Measurements from ENCODE around the gene CDC123. TPM values are rescaled to one million over a fixed set of nuclear protein-coding genes. Genes with fewer than 3 reads are reported as not detected.
"Not testable (repeated sequence)": the region's sequence is repeated elsewhere in the genome, so short reads cannot be mapped to it uniquely, and the experiment has no call there.

CDC123 gene
- total RNA-seq, 1 donor from 2014 or later, result 193 TPM

DNA sequence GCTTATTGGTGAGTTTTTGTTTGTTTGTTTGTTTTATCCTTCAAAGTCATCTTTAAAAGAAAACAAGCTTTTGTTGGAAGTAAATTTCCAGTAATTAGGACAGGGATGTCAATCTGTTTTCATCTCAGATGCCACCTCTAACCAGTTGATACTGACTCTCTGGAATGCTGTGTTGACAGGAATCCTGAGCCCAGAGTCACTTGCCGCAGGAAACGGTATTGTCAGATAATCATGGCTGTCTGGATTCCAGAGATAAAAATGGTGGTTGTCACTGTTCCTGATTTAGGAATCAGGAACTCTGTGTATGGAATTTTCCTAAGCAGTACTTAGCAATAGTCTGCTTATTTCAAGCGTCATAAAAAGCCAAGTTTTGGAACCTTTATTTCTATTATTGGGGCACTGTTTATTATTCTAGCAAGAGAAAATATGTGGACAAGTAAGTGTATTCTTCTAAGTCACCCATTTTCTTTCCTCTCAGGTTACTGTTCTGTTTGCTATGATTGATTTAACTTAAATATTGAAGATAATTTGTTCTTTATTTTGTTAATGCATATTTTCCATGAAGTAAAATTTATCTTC lies 39.2 kb downstream of the CDC123 start:
- DNase-seq (ENCODE audit: low read depth in 2 of 2), result peak; percentile 82 to 89

DNA sequence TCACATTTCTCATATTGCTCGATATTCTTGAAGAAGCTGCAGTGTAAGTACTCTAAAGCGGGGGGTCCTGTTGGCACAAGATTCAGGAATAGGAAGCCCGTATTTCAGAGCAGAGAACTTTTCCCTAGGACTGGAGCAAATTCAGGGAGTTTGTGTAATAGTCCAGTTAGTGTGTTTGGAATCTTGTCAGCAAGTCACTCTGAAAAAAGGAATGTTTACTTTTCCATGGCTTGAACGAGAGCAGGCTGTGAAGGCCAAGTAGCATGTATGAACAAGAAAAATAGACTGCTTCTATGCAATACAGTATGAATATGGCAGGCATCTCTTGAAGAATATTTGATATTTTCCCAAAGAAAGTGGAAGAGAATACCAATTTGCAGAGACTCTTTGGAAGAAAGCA lies 39.8 kb downstream of the CDC123 start:
- DNase-seq (ENCODE audit: low read depth in 2 of 2), result peak; percentile 18 to 29

DNA sequence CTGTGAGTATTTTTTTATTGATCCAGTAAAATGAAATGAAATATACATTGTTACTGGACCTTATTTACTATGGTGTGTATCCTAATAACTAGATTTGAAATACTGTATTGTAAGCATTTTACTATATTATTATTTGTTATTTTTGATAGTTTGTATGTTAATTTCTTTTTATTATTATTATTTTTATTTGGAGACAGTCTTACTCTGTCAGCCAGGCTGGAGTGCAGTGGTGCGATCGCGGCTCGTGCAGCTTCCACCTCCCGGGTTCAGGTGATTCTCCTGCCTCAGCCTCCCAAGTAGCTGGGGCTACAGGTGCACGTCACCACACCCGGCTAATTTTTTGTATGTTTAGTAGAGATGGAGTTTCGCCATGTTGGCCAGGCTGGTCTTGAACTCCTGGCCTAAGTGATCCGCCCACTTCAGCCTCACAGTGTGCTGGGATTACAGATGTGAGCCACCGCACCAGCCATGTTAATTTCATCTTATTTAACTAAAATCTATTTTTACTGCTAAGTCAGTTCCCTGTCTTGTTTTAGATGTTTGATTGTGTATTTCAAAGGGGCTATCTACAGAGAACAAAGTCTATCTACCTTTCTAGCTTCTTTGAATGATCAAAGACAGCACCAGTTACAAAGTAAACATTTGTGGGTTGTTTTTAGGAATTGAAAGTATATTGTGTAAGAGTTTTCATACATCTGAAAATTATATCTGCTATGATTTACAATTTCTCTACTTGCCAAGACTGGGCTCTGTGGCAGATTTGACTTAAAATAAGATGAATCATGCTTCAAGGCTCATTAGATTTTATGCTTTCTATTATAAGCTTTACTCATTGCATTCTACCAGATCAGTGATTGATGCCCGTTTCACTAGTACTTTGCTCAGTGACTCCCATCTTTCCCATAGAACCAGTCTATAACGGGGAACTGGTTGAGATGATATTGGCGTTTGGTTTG lies 41.6 kb downstream of the CDC123 start:
- DNase-seq (ENCODE audit: low read depth in 2 of 2), result no peak

DNA sequence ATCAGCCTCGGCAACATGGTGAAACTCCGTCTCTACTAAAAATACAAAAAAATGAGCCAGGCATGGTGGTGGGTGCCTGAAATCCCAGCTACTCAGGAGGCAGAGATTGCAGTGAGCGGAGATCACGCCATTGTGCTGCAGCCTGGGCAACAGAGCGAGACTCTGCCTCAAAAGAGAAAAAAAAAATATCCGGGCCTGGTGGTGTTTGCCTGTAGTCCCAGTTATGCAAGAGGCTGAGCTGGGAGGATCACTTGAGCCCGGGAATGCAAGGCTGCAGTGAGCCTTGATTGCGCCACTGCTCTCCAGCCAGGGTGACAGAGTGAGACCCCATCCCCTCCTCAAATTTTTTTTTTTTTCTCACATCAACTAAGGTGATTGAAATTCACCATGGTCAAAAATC lies 42.8 kb downstream of the CDC123 start:
- DNase-seq (ENCODE audit: low read depth in 2 of 2), result no peak

DNA sequence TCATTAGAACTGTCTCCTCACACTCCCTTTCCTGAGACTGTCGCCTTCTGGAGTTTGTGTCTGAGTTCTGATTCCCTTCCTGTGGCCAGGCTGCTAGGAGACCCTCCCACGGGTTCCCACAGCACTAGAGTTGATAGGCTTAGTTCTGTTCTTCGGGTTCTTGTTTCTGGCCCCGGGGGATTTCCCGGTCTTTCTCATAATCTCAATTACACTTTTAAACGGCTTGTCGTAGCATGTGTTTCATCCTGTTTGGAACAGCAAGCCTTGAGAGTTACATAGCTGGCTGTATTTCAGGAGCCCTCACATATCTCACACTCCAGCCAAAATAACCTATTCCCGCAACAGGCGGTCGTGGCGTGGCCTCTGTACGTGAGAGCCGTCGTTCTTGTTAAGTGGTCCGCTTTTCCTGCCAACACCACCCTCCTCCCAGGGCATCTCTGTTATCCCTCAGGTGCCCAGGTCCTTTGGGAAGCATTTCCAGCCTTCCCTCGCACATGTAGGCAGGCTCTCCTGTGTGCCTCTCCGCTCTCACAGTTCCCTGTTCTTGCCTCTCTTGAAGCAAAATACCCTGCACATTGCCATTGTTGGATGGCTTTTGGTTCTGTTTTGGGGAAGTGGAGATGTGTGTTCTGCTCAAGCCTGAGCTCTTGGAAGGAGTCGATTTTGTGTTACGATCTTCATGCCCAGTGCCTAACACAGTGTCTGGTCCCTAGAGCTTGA lies 46.0 kb downstream of the CDC123 start:
- peak in 1 of 2 donors; percentile 19 for DNase-seq (ENCODE audit: low read depth in 2 of 2)

DNA sequence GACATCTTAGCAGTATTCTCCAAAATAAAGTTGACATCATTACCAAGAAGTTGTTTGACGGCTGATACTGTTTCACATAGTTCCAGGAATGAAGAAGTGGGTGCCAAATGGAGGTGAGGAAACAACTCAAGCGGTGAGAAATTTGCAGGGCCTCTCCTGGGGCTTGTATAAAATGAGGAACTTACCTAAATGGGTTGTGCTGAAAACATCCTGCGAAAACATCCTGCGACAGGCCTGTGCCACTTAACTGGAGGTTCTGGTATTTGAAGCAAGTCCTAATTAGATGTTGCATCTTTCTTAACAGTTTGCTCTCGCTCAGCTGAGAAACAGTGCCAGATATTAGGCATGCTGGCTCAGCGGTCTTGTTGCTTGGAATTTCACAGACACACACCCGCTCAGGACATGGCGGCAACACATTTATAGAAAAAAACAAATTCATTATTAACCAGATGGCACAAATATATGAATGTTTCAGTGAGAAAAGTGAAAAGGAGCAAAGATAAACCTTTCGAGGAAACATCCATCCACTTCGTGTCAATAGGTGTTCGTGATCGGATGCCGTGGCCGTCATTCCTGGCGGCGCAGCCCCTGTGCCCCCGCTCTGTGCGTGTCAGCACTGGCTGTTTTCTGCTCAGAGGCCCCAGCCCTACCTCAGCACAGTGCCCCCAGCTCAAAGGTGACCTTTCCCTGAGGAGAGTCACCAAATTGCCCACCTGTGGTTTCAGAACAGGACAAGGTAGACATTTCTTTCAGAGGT lies 48.1 kb downstream of the CDC123 start:
- no peak for DNase-seq (ENCODE audit: low read depth in 2 of 2)

DNA sequence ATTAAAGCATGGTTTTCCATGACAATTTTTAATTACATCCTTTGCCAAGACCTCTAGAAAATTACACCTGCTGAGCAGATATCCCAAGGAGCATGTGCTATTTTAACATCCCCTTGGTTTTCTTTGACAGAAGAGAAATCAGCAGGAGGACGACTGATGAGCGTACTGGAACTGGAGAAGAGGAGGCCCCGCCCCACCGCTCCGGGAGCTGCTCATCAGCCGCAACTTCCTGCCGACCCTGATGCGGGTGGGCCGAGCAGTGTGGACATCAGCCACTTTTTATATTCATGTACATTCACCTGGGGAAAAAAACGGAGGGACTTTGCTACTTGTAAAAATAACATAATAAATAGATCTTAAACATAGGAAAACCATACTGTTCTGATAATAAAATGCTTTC lies 54.2 kb downstream of the CDC123 start:
- DNase-seq (ENCODE audit: low read depth in 2 of 2), result no peak

DNA sequence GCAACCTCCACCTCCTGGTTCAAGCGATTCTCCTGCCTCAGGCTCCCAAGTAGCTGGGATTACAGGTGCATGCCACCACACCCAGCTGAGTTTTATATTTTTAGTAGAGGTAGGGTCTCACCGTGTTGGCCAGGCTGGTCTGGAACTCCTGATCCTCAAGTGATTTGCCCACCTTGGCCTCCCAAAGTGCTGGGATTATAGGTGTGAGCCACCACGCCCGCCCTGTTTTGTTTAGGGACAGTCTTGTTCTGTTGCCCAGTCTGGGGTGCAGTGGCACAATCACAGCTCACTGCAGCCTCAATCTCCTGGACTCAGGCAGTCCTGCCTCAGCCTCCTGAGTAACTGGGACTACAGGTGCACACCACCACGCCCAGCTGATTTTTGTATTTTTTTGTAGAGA lies 54.7 kb downstream of the CDC123 start:
- DNase-seq (ENCODE audit: low read depth in 2 of 2), result not testable (repeated sequence)

DNA sequence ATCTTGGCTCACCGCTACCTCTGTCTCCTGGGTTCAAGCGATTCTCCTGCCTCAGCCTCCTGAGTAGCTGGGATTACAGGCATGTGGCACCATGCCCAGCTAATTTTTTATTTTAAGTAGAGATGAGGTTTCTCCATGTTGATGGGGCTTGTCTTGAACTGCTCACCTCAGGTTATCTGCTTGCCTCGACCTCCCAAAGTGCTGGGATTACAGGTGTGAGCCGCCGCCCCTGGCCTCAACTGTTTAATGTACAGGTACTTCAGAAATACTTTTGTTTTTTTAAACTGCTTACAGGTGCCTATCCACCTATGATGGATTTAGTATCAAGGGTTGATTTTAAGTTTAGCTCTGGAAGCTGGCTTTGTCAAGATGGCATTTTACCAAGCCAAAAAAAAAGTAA lies 55.6 kb downstream of the CDC123 start:
- no peak for DNase-seq (ENCODE audit: low read depth in 2 of 2)

DNA sequence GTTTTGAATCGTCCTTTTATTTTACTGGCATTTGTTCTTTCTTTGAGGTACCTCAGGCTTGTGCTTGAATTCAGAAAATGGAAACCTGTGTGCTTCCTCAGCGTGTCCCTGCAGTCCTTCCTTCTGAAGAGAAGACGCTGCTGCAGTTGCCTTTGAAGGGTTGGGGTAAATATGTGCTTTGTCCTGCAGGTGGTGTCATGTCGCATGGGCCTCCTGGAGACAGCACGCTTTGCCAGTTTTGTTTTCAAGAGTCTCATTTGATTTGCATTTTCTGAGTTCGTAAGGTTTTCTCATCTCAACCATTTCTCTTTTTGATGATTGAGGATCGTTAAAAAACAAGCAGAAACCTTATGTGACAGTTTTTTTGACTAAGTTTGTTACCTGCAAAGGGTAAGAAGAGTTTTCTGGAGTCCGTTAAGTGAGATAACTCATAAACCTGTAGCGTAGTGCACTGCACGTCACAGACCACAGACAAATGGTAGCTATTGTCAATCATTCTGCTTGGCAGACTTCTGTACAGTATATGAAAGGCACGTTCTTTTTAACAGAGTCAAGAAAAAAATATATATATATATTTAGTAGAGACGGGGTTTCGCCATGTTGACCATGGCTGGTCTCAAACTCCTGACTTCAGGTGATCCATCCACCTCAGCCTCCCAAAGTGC lies 57.0 kb downstream of the CDC123 start:
- DNase-seq (ENCODE audit: low read depth in 2 of 2), result no peak

DNA sequence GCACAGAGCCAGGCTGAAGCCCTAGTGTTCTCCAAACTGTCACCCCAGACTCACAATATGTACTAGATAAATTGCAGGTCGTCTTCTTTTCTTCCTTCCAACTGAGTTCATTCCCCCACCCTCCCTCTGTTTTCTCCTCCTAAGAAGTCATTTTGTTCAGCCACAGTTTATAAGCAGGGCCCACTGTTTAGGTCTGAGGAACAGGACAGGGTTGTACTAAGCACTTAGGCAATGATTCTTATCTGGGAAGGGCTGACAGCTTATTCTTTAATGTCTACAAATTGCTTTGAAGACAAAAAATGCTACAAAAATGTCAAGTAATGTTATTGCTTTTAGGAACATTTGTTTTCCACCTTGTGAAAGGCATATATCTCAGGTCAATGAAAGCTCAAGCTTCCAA lies 59.1 kb downstream of the CDC123 start:
- no peak for DNase-seq (ENCODE audit: low read depth in 2 of 2)

DNA sequence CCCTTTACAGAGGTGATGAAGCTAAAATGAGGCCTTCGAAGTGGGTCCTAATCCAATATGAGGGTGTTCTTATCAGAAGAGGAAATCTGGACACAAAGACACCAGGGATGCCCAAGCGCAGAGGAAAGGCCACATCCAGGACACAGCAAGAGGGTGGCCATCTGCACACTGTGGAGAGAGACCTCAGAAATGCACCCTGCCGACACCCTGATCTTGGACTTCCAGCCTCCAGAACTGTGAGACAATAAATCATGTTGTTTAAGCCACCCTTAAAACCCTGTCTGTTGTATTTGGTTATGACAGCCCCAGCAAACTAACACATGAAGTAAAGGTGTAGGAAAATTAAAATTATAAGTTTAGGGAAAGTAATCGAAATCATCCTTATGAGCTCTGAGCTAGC lies 64.0 kb downstream of the CDC123 start:
- DNase-seq (ENCODE audit: low read depth in 2 of 2), result no peak

DNA sequence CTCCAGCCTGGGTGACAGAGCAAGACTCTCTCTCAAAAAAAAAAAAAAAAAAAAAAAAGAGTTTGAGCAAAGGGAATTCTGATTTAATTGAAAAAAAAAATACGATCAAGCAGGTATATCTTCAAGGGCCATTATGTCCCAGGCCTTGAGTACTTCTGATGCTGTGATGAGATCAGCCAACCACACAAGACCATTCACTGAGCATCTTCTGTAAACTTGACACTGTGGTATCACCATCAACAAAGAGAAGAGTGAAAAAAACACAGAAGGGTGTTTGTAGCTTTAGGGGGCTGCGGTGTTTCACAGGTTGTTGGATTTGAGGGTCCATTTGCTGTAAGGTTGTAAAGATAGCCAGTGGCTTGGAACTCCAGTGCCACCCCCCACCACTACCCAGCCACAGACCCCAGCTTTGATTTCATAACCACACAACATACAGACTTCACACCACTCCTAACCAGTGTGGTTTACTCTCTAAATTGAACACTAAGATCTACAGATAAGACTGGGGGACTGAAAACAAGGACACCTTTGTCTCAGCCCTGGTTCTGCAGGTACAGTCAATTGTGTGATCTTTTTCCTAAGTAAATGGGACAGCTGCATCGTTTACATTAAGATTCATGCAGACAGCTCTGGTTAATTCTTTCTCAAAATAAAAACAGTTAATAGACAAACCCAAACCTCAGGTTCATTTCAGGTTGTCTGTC lies 66.4 kb downstream of the CDC123 start:
- DNase-seq (ENCODE audit: low read depth in 2 of 2), result no peak

DNA sequence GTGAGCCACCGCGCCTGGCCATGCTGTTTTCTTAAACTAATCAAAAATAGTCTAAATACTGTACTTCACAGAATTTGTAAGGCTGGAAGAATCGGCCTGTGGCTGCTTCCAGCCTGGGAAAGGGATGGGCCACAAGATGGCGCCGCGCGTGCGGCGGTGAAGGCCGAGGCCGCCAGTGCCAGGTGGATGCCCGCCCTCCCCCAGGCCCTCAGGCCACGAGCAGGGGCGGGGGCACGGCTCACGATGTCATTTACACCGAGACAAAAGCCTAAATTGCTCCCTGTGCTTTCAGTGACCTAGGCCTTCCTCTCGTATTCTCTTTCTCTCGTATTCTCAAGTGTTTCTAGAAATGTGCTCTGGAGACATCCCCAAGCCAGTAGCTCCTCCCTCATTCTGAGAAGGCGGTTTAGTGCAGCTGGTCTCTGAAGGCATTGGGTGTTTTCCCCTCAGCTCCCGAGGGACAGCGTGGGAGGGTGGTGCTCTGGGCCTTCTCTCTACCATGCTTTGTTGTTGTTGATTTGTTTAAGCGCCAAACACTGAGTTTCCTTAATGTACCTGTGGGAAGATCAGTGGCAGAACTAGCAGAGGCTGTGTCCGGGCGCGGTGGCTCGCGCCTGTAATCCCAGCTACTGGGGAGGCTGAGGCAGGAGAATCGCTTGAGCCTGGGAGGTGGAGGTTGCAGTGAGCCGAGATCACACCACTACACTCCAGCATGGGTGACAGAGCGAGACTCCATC lies 68.4 kb downstream of the CDC123 start:
- DNase-seq (ENCODE audit: low read depth in 2 of 2), result peak; percentile 30 to 65

DNA sequence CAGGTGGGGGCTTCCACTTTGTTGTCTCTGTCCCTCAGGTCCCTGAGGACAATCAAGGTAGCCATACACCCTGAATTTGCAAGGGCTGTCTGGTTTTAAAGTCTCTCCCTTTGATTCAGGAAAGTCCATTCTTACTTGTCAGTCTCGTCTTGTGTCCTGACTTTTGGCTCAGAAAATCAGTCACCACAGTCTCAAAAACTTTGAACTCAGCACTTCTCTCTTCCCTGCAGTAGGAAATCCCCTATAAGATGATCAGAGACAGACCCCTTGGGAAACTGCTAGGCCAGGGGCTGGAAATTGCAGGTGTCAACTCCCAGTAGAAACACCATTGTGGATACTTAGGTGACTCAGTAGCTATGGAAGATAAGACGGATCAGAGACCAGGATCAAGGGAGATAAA lies 73.1 kb downstream of the CDC123 start:
- no peak for DNase-seq (ENCODE audit: low read depth in 2 of 2)

DNA sequence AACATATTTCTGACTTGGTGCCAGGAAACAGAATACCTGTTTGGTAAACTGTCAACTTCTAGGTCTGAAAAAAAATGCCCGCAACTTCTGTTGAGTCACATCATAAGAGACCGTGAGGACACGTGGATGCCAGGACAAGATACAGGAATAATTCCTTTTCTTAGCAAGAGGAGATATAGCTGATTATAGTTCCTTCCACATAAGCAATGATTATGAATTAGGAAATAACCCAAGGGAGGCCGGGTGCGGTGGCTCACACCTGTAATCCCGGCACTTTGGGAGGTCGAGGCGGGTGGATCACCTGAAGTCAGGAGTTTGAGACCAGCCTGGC lies 75.2 kb downstream of the CDC123 start:
- no peak for DNase-seq (ENCODE audit: low read depth in 2 of 2)

DNA sequence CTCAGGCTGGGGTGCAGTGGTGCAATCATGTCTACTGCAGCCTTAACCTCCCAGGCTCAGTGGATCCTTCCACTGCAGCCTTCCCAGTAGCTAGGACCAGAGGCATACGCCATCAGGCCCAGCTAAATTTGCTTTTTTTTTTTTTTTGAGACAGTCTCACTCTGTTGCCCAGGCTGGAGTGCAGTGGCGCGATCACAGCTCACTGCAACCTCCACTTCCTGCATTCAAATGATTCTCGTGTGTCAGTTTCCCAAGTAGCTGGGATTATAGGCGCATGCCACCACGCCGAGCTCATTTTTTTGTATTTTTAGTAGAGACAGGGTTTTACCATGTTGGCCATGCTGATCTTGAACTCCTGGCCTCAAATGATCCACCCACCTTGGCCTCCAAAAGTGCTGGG lies 81.9 kb downstream of the CDC123 start:
- not testable (repeated sequence) for DNase-seq (ENCODE audit: low read depth in 2 of 2)

DNA sequence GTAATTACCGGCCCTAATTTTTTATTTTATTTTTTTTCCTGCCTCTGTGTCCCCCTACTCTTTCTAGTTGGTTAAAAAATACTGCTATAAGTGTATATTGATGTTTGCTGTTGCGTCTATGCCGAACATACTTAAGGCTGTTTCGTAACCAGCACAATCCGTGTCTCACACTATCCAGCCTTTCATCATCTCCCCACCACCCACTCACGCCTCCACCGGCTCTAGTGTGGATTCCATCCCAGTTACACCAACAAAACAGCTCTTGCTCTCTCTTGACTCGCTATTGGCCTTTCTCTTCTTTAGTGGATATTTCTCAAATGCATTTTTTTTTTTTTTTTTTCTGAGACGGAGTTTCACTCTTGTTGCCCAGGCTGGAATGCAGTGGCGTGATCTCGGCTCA lies 83.3 kb downstream of the CDC123 start:
- no peak for DNase-seq (ENCODE audit: low read depth in 2 of 2)

DNA sequence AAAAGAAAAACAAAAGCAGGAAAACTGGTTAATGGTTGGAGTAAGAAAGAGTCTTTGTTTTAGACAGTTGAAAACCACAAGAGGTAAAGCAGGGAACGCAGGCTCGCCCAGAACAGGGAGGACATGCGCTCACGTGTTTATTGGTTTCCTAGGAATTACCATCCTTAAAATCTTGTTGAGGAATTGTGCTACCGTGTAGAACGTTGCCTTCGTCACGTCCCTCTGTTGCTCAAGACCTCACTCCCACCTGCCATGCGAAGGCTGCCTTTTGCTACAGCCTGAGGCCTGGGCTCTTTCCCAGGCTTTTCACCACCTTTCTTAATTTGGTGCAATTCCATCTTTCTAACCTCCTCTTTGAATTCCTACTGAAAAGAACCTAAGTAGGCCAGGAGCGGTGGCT lies 91.8 kb downstream of the CDC123 start:
- no peak for DNase-seq (ENCODE audit: low read depth in 2 of 2)

DNA sequence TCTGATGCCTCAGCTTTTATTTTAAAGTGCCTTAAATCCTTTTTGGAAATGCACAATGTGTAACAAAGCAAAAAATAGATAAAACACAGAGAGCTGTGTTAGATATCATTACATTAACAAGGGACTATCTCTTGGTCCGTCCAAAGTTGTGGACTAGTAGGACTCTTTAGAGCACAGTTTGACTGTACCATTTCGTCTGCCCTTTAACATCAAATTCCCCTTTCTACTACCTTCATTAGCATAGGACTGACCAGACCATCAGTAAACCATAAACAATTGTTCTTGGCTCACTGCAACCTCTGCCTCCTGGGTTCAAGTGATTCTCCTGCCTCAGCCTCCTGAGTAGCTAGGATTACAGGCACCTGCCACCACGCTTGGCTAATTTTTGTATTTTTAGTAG lies 101.8 kb downstream of the CDC123 start:
- not testable (repeated sequence) for DNase-seq (ENCODE audit: low read depth in 2 of 2)
